Measurements from ENCODE around the gene THAP2. TPM values are rescaled to one million over a fixed set of nuclear protein-coding genes. Genes with fewer than 3 reads are reported as not detected.

THAP2 gene
- 10 to 100 TPM in 4 of 5 donors, 1 to 10 TPM in 1; 9.0 to 19.0 (median 16.3) TPM for polyA plus RNA-seq (ENCODE audit: insufficient read depth in 1 of 5, insufficient read length in 5 of 5, low replicate concordance in 1 of 5)
- long read RNA-seq, donor 1, full-length matches to known transcripts = 10 of 10 reads
- long read RNA-seq, donor 1, partial matches to known transcripts = 0 of 10 reads
- long read RNA-seq, donor 1, other reads (novel, unspliced or antisense) = 0 of 10 reads
- long read RNA-seq, donor 2, full-length matches to known transcripts = 1 of 1 reads
- long read RNA-seq, donor 2, partial matches to known transcripts = 0 of 1 reads
- long read RNA-seq, donor 2, other reads (novel, unspliced or antisense) = 0 of 1 reads
- long read RNA-seq, donor 3, full-length matches to known transcripts = 5 of 5 reads
- long read RNA-seq, donor 3, partial matches to known transcripts = 0 of 5 reads
- long read RNA-seq, donor 3, other reads (novel, unspliced or antisense) = 0 of 5 reads
- long read RNA-seq, donor 4, full-length matches to known transcripts = 4 of 4 reads
- long read RNA-seq, donor 4, partial matches to known transcripts = 0 of 4 reads
- long read RNA-seq, donor 4, other reads (novel, unspliced or antisense) = 0 of 4 reads
- long read RNA-seq, donor 5, full-length matches to known transcripts = 13 of 13 reads
- long read RNA-seq, donor 5, partial matches to known transcripts = 0 of 13 reads
- long read RNA-seq, donor 5, other reads (novel, unspliced or antisense) = 0 of 13 reads
- long read RNA-seq, donor 6, full-length matches to known transcripts = 6 of 6 reads
- long read RNA-seq, donor 6, partial matches to known transcripts = 0 of 6 reads
- long read RNA-seq, donor 6, other reads (novel, unspliced or antisense) = 0 of 6 reads
- long read RNA-seq, donor 7, full-length matches to known transcripts = 2 of 2 reads
- long read RNA-seq, donor 7, partial matches to known transcripts = 0 of 2 reads
- long read RNA-seq, donor 7, other reads (novel, unspliced or antisense) = 0 of 2 reads
- long read RNA-seq, donor 8, full-length matches to known transcripts = 2 of 2 reads
- long read RNA-seq, donor 8, partial matches to known transcripts = 0 of 2 reads
- long read RNA-seq, donor 8, other reads (novel, unspliced or antisense) = 0 of 2 reads

- DNase-seq = peak; percentile 98
These were observed at the start of gene THAP2, which contains the start of gene ZFC3H1 for GRCh38 chr12:71663561-71664410. TSS of gene THAP2 (plus strand) at chr12:71664301. CDS start at chr12:71664510, 209 bp downstream. TSS of gene ZFC3H1 (minus strand) at chr12:71663848. CDS start at chr12:71663610, 238 bp downstream.

GRCh38 chr12:71621938-71622337 is 42.2 kb upstream of the THAP2 start:
- no peak for DNase-seq

GRCh38 chr12:71625476-71625875 is 38.6 kb upstream of the THAP2 start:
- DNase-seq = no peak

- no peak for DNase-seq
These were observed 38.0 kb upstream of the THAP2 start for GRCh38 chr12:71626098-71626497.

- DNase-seq = no peak
These were observed 37.3 kb upstream of the THAP2 start for GRCh38 chr12:71626768-71627167.

GRCh38 chr12:71627438-71628002 is 36.6 kb upstream of the THAP2 start:
- DNase-seq = no peak

GRCh38 chr12:71636704-71637115 is 27.4 kb upstream of the THAP2 start:
- peak; percentile 13 to 38 for DNase-seq

- DNase-seq = no peak
These were observed 25.6 kb upstream of the THAP2 start for GRCh38 chr12:71638499-71638898.

- DNase-seq = no peak
These were observed 24.8 kb upstream of the THAP2 start for GRCh38 chr12:71639341-71639760.

- DNase-seq = no peak
These were observed 23.8 kb upstream of the THAP2 start for GRCh38 chr12:71640316-71640715.

- DNase-seq = no peak
These were observed 22.7 kb upstream of the THAP2 start for GRCh38 chr12:71641390-71641789.

GRCh38 chr12:71642264-71642663 is 21.8 kb upstream of the THAP2 start:
- DNase-seq = no peak

GRCh38 chr12:71645268-71645667 is 18.8 kb upstream of the THAP2 start:
- DNase-seq = no peak

- DNase-seq = no peak
These were observed 17.6 kb upstream of the THAP2 start for GRCh38 chr12:71646512-71646911.

- DNase-seq = no peak
These were observed 15.6 kb upstream of the THAP2 start for GRCh38 chr12:71648537-71648936.

GRCh38 chr12:71649401-71649800 is 14.7 kb upstream of the THAP2 start:
- DNase-seq = no peak

- DNase-seq = no peak
These were observed 11.4 kb upstream of the THAP2 start for GRCh38 chr12:71652656-71653055.

GRCh38 chr12:71653137-71653536 is 11.0 kb upstream of the THAP2 start:
- no peak for DNase-seq

GRCh38 chr12:71654200-71654599 is 9.9 kb upstream of the THAP2 start:
- DNase-seq = no peak

GRCh38 chr12:71655495-71655894 is 8.6 kb upstream of the THAP2 start:
- DNase-seq = no peak

GRCh38 chr12:71655907-71656306 is 8.2 kb upstream of the THAP2 start:
- DNase-seq = no peak

Measured in right lung (tissue), 10 donors.